DOHH2 (cell line): Measurements from ENCODE around the gene S100A13.

ENCODE experiments used
- H3F3A ChIP-seq: fragments of 200-600 bp; sonication (generic), shearing (Covaris generic); 2 replicates; pipeline ENCODE4 v1.6.0; 2016; ENCODE audit warnings: antibody characterized with exemption, mild to moderate bottlenecking; ENCODE audit not compliant: control insufficient read depth, insufficient read depth
- H3K27ac ChIP-seq: fragments of 200-600 bp; sonication (generic); 2 replicates; pipeline ENCODE4 v1.5.1; 2014; ENCODE audit warnings: low read depth, mild to moderate bottlenecking, low read length, moderate library complexity
- H3K27me3 ChIP-seq: fragments of 200-600 bp; sonication (generic); 2 replicates; pipeline ENCODE4 v1.6.1; 2014; ENCODE audit warnings: mild to moderate bottlenecking, low read length, mixed read lengths; ENCODE audit not compliant: control insufficient read depth
- H3K36me3 ChIP-seq: fragments of 200-600 bp; sonication (generic); 2 replicates; pipeline ENCODE4 v1.6.1; 2014; ENCODE audit warnings: mild to moderate bottlenecking, low read length, moderate library complexity, mixed read lengths; ENCODE audit not compliant: control insufficient read depth
- H3K4me1 ChIP-seq: fragments of 200-600 bp; sonication (generic); 2 replicates; pipeline ENCODE4 v1.6.1; 2014; ENCODE audit warnings: mild to moderate bottlenecking, low read length, mixed read lengths; ENCODE audit not compliant: control insufficient read depth
- H3K4me2 ChIP-seq: fragments of 200-600 bp; sonication (generic); 2 replicates; pipeline ENCODE4 v1.6.0; 2014; ENCODE audit warnings: mild to moderate bottlenecking, low read length, moderate library complexity
- H3K4me3 ChIP-seq: fragments of 200-600 bp; sonication (generic); 2 replicates; pipeline ENCODE4 v1.5.1; 2014; ENCODE audit warnings: mild to moderate bottlenecking, low read length, mixed read lengths
- H3K79me2 ChIP-seq: fragments of 200-600 bp; sonication (generic); 2 replicates; pipeline ENCODE4 v1.6.1; 2014; ENCODE audit warnings: mild to moderate bottlenecking, low read length, mixed read lengths; ENCODE audit not compliant: control insufficient read depth
- H3K9me2 ChIP-seq: fragments of 200-600 bp; sonication (generic); replicated peaks from 2 replicates; pipeline ENCODE4 v1.6.1; 2014; ENCODE audit warnings: mild to moderate bottlenecking, low read length, mixed read lengths; ENCODE audit not compliant: control insufficient read depth
- H3K9me3 ChIP-seq: fragments of 200-600 bp; sonication (generic); 2 replicates; pipeline ENCODE4 v1.6.1; 2014; ENCODE audit warnings: antibody characterized with exemption, low read length, mixed read lengths; ENCODE audit not compliant: control insufficient read depth, insufficient read depth
- H4K20me1 ChIP-seq: fragments of 200-600 bp; sonication (generic); 2 replicates; pipeline ENCODE4 v1.6.0; 2014; ENCODE audit warnings: low read depth, mild to moderate bottlenecking, antibody characterized with exemption, low read length, moderate library complexity; ENCODE audit not compliant: control insufficient read depth, insufficient read depth
- EZH2phosphoT487 ChIP-seq: fragments of 200-600 bp; sonication (generic); IDR thresholded peaks from 2 replicates; pipeline ENCODE4 v1.6.1; 2017; ENCODE audit warnings: borderline replicate concordance, mild to moderate bottlenecking, antibody characterized with exemption, low read length, moderate library complexity, mixed read lengths
- TF ChIP-seq, protein P1 (sequence below): fragments of 200-600 bp; sonication (generic); IDR thresholded peaks from one replicate; pipeline ENCODE4 v1.5.1; 2014; ENCODE audit warnings: antibody characterized with exemption, mild to moderate bottlenecking, low read depth, low read length; ENCODE audit not compliant: poor library complexity, severe bottlenecking

The S100A13 gene

DNA sequence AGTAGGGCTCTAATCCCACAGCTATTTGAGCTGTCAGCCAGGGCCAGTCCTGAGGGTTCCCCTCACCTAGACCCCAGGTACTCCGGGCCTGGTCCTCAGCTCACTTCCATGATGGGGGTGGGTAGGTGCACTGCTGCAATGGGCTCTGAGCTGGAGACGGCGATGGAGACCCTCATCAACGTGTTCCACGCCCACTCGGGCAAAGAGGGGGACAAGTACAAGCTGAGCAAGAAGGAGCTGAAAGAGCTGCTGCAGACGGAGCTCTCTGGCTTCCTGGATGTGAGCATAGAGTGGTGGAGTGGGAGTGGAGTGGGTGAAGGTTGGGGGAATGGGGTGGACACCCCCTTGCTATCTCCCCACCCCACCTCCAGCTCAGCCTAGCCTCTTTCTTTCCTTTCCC lies 3.1 kb upstream of the S100A13 start:
- TF ChIP-seq EZH2phosphoT487 = no peak
- TF ChIP-seq, protein P1, sequence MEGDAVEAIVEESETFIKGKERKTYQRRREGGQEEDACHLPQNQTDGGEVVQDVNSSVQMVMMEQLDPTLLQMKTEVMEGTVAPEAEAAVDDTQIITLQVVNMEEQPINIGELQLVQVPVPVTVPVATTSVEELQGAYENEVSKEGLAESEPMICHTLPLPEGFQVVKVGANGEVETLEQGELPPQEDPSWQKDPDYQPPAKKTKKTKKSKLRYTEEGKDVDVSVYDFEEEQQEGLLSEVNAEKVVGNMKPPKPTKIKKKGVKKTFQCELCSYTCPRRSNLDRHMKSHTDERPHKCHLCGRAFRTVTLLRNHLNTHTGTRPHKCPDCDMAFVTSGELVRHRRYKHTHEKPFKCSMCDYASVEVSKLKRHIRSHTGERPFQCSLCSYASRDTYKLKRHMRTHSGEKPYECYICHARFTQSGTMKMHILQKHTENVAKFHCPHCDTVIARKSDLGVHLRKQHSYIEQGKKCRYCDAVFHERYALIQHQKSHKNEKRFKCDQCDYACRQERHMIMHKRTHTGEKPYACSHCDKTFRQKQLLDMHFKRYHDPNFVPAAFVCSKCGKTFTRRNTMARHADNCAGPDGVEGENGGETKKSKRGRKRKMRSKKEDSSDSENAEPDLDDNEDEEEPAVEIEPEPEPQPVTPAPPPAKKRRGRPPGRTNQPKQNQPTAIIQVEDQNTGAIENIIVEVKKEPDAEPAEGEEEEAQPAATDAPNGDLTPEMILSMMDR = no peak
- peaks cover 3% of the 10 kb centered on the region; the same call in 1 of the 2 replicates for H3F3A ChIP-seq
- H3K79me2 ChIP-seq = peaks cover 24% of the 10 kb centered on the region
- H3K9me2 ChIP-seq = no peaks in the 10 kb centered on the region
- no peaks in the 10 kb centered on the region for H3K9me3 ChIP-seq
- H3K36me3 ChIP-seq = peaks cover 6% of the 10 kb centered on the region
- H3K4me1 ChIP-seq = peaks cover 44% of the 10 kb centered on the region
- no peaks in the 10 kb centered on the region for H3K27me3 ChIP-seq
- no peak overlapping the region for H3K4me3 ChIP-seq
- H3K27ac ChIP-seq = no peak overlapping the region
- H4K20me1 ChIP-seq = no peaks in the 10 kb centered on the region
- H3K4me2 ChIP-seq = no peak overlapping the region

DNA sequence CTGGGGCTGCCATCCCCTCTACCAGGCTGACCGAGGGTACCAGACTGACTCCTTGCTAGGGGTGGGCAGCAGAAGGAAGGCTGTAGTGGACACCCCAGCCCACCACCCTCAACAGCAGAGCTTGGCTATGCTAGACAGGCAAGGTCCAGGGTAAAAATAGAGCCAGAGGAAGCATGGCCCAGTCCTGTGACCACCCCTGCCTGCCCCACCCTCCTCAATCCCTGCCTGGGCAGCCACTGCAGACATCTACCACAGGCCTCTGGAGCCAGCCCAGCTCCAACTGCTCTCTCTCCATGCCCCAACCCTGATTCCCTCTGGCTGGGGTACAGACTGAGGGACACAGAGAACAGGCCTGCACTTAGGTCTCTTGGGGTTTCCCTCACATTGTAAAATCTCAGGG lies 2.7 kb upstream of the S100A13 start:
- H3F3A ChIP-seq = peaks cover 3% of the 10 kb centered on the region; the same call in 1 of the 2 replicates
- H3K4me2 ChIP-seq = no peak overlapping the region
- no peak overlapping the region for H3K4me3 ChIP-seq
- H3K4me1 ChIP-seq = peaks cover 45% of the 10 kb centered on the region
- TF ChIP-seq, protein P1 = no peak
- no peak for TF ChIP-seq EZH2phosphoT487
- H4K20me1 ChIP-seq = no peaks in the 10 kb centered on the region
- no peak overlapping the region for H3K27ac ChIP-seq
- no peaks in the 10 kb centered on the region for H3K9me3 ChIP-seq
- no peaks in the 10 kb centered on the region for H3K27me3 ChIP-seq
- H3K79me2 ChIP-seq = peaks cover 20% of the 10 kb centered on the region
- H3K36me3 ChIP-seq = peaks cover 7% of the 10 kb centered on the region
- H3K9me2 ChIP-seq = no peaks in the 10 kb centered on the region

DNA sequence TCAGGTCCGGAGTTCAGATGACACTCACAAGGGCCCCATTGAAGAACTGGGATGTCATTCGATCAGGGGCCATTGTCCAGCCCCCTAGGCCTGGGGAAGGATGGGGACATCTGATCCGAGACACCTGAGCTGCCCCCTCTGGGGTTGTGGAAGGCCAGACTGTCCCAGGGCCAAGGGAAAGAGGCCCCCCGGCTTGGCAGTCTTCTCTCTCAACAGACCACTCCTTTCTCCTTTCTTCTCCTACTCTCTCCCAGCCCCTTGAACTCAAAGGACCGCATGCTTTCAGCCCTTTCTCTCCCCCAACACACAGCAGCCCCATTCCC lies 2.0 kb upstream of the S100A13 start:
- Histone ChIP-seq H3K36me3 (peaks cover 7% of the 10 kb centered on the region), H3K9me3 (no peaks in the 10 kb centered on the region), H3K9me2 (no peaks in the 10 kb centered on the region), H4K20me1 (no peaks in the 10 kb centered on the region), H3F3A (peaks cover 5% of the 10 kb centered on the region; the same call in 1 of the 2 replicates), H3K4me2 (no peak overlapping the region), H3K4me1 (peaks cover 50% of the 10 kb centered on the region), H3K27ac (no peak overlapping the region), H3K27me3 (no peaks in the 10 kb centered on the region), H3K4me3 (no peak overlapping the region), H3K79me2 (peaks cover 13% of the 10 kb centered on the region)
- TF ChIP-seq, protein P1 = no peak
- no peak for TF ChIP-seq EZH2phosphoT487
